CD14-positive monocyte (primary cell): ENCODE data around the gene APOC1. TPM values are rescaled to one million over a fixed set of nuclear protein-coding genes. Genes with fewer than 3 reads are reported as not detected.

Experiments
- DNase-seq, 3 donors: peaks; one replicate each; pipeline ENCODE4 v3.0.0-alpha.2; 2011 to 2022
- H2AFZ ChIP-seq: 2 replicates; pipeline ENCODE4 v1.6.0; 2012; ENCODE audit warnings: mild to moderate bottlenecking, low read depth, low read length, inconsistent platforms; ENCODE audit not compliant: insufficient read depth, poor library complexity, severe bottlenecking
- H3K27ac ChIP-seq, 2 donors: 1 replicate in 1 of 2; 2 replicates in 1 of 2; pipeline ENCODE4 v1.5.1; 2012 to 2013; ENCODE audit warnings: low read length in 2 of 2, control low read depth in 1 of 2, inconsistent platforms in 1 of 2, low read depth in 1 of 2, mild to moderate bottlenecking in 1 of 2
- H3K27me3 ChIP-seq, 2 donors: one replicate each; pipeline versions ENCODE4 v1.6.0 to v1.6.1; 2011 to 2013; ENCODE audit warnings: low read length in 2 of 2; ENCODE audit not compliant: control insufficient read depth in 2 of 2, insufficient read depth in 2 of 2
- H3K36me3 ChIP-seq, 2 donors: replicated peaks in 1 of 2; 1 replicate in 1 of 2; 2 replicates in 1 of 2; pipeline versions ENCODE4 v1.5.1 to v1.6.1; 2012 to 2013; ENCODE audit warnings: low read length in 2 of 2, control low read depth in 1 of 2, inconsistent platforms in 1 of 2, mild to moderate bottlenecking in 1 of 2; ENCODE audit not compliant: insufficient read depth in 2 of 2, control insufficient read depth in 1 of 2
- H3K4me1 ChIP-seq, 2 donors: 1 replicate in 1 of 2; 2 replicates in 1 of 2; pipeline versions ENCODE4 v1.5.1 to v1.6.1; 2012 to 2013; ENCODE audit warnings: low read length in 2 of 2, control low read depth in 1 of 2, inconsistent platforms in 1 of 2, mild to moderate bottlenecking in 1 of 2, moderate library complexity in 1 of 2; ENCODE audit not compliant: insufficient read depth in 2 of 2, control insufficient read depth in 1 of 2
- H3K4me2 ChIP-seq: replicated peaks from 2 replicates; pipeline ENCODE3; 2012; ENCODE audit warnings: low read length, moderate library complexity, mild to moderate bottlenecking; ENCODE audit not compliant: poor library complexity, severe bottlenecking; ENCODE audit errors: extremely low read depth
- H3K4me3 ChIP-seq, 3 experiments: fragments of 200-600 bp in 1 of 3; sonication (generic) in 1 of 3; replicated peaks in 1 of 3; 1 replicate in 2 of 3; 2 replicates in 1 of 3; pipeline ENCODE4 v1.5.1; 2011 to 2013; ENCODE audit warnings: low read length in 3 of 3, mild to moderate bottlenecking in 3 of 3, control low read depth in 2 of 3, low read depth in 2 of 3, inconsistent platforms in 1 of 3, moderate library complexity in 1 of 3
- H3K79me2 ChIP-seq: 2 replicates; pipeline ENCODE4 v1.6.0; 2012; ENCODE audit warnings: mild to moderate bottlenecking, control low read depth, inconsistent platforms, low read length, moderate library complexity; ENCODE audit not compliant: insufficient read depth
- H3K9ac ChIP-seq: 2 replicates; pipeline ENCODE4 v1.6.0; 2017; ENCODE audit warnings: low read length, mild to moderate bottlenecking; ENCODE audit not compliant: insufficient read depth, poor library complexity, severe bottlenecking
- H3K9me3 ChIP-seq, 2 donors: replicated peaks in 1 of 2; 1 replicate in 1 of 2; 2 replicates in 1 of 2; pipeline versions ENCODE4 v1.5.1 to v1.6.1; 2012 to 2013; ENCODE audit warnings: low read length in 2 of 2, control low read depth in 1 of 2; ENCODE audit not compliant: control insufficient read depth in 1 of 2, insufficient read depth in 1 of 2
- H4K20me1 ChIP-seq: 2 replicates; pipeline ENCODE4 v1.6.0; 2012; ENCODE audit warnings: mild to moderate bottlenecking, low read length, control low read depth, moderate library complexity; ENCODE audit not compliant: insufficient read depth
- H3K27ac Mint-ChIP-seq, 7 donors: one replicate each; pipeline ENCODE4 v1.8.0; 2020; ENCODE audit warnings: mild to moderate bottlenecking in 7 of 7, mixed read lengths in 7 of 7, moderate library complexity in 6 of 7, inconsistent platforms in 2 of 7
- H3K27me3 Mint-ChIP-seq, 3 donors: one replicate each; pipeline ENCODE4 v1.8.0; 2021 to 2022; ENCODE audit warnings: low read depth in 3 of 3, mild to moderate bottlenecking in 3 of 3, mixed read lengths in 3 of 3, moderate library complexity in 3 of 3, inconsistent platforms in 1 of 3
- H3K36me3 Mint-ChIP-seq, 2 donors: one replicate each; pipeline ENCODE4 v1.8.0; 2020; ENCODE audit warnings: mixed read lengths in 2 of 2, inconsistent platforms in 1 of 2, mild to moderate bottlenecking in 1 of 2
- H3K4me1 Mint-ChIP-seq: one replicate; pipeline ENCODE4 v1.8.0; 2020; ENCODE audit warnings: mild to moderate bottlenecking, mixed read lengths
- H3K4me3 Mint-ChIP-seq, 2 donors: one replicate each; pipeline ENCODE4 v1.8.0; 2020; ENCODE audit warnings: mild to moderate bottlenecking in 2 of 2, mixed read lengths in 2 of 2, moderate library complexity in 1 of 2
- H3K9me3 Mint-ChIP-seq, 7 donors: one replicate each; pipeline ENCODE4 v1.8.0; 2020 to 2022; ENCODE audit warnings: mixed read lengths in 7 of 7, mild to moderate bottlenecking in 6 of 7, moderate library complexity in 6 of 7, inconsistent platforms in 2 of 7
- WGBS: methylation state at CpG from one replicate; pipeline ENCODE4 v1.1.5; 2013; ENCODE audit warnings: missing lambda C conversion rate; ENCODE audit not compliant: insufficient coverage; 5-methylcytosine and 5-hydroxymethylcytosine counted together
- intact Hi-C, 2 donors: fragments of 100-400 bp; cut with micrococcal nuclease; formaldehyde crosslinking; loops; one replicate each; pipeline versions ENCODE4 v1.15.0 to v1.15.1; 2023
- polyA plus RNA-seq, 3 donors: library from polyadenylated mRNA; depleted of rRNA in 1 of 3; unstranded in 2 of 3; stranded (reverse) in 1 of 3; fragments of 300-500 nt in 2 of 3; fragments of >200 nt in 1 of 3; fragmentation: Illumina TruSeq in 2 of 3; gene quantifications; 1 replicate in 2 of 3; 2 replicates in 1 of 3; pipeline ENCODE4 v1.2.3, GENCODE V29; 2012 to 2021
- TF ChIP-seq, protein P1 (sequence below): fragments of 200-600 bp; IDR thresholded peaks from one replicate; pipeline ENCODE4 v1.8.0; 2022; ENCODE audit warnings: antibody characterized with exemption, mild to moderate bottlenecking

APOC1 gene
- polyA plus RNA-seq, 3 donors = 0.20 TPM; not detected in 2

DNA sequence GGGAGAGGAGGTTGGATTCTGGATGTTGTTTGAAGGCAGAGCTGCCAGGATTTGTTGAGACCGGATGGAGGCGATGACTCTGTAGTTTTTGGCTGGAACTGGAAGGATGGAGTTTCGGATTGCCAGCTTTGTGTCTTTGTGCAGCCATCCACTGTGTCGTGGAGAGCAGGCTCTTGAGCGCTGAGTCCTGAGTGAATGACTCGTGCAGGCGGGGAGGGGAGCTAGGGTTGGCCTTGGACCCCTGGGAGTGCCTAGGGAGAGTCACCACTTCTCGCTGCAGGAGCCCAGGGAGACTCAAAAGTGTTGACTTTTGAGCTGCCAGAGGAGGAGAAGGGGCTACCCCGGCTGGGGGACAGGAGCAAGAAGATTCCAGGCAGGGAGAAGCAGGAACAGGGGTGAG is 19.5 kb upstream of the APOC1 start:
- intact Hi-C loops = no loop called here
- no peak overlapping the region for H3K4me3 Mint-ChIP-seq
- Histone ChIP-seq H3K4me3 (no peak overlapping the region), H3K27ac (no peak overlapping the region), H3K4me2 (no peak overlapping the region), H3K4me1 (peaks cover 14 to 20% of the 10 kb centered on the region in 2 donors), H3K9ac (no peak overlapping the region), H3K79me2 (peaks cover 22% of the 10 kb centered on the region), H4K20me1 (peaks cover 14% of the 10 kb centered on the region), H3K27me3 (no peaks in the 10 kb centered on the region), H3K36me3 (peaks cover 53 to 66% of the 10 kb centered on the region in 2 donors), H2AFZ (no peak overlapping the region), H3K9me3 (no peaks in the 10 kb centered on the region)
- no peaks in the 10 kb centered on the region for H3K27me3 Mint-ChIP-seq
- peaks cover 20% of the 10 kb centered on the region for H3K4me1 Mint-ChIP-seq
- WGBS = 95% methylated on average over 9 of the region's 9 CpGs
- H3K27ac Mint-ChIP-seq = peak overlapping the region in 2 of 7 donors; percentile 41 to 51
- no peak for DNase-seq
- H3K9me3 Mint-ChIP-seq = peaks cover 0 to 2% (median 0%) of the 10 kb centered on the region in 7 donors
- TF ChIP-seq, protein P1, sequence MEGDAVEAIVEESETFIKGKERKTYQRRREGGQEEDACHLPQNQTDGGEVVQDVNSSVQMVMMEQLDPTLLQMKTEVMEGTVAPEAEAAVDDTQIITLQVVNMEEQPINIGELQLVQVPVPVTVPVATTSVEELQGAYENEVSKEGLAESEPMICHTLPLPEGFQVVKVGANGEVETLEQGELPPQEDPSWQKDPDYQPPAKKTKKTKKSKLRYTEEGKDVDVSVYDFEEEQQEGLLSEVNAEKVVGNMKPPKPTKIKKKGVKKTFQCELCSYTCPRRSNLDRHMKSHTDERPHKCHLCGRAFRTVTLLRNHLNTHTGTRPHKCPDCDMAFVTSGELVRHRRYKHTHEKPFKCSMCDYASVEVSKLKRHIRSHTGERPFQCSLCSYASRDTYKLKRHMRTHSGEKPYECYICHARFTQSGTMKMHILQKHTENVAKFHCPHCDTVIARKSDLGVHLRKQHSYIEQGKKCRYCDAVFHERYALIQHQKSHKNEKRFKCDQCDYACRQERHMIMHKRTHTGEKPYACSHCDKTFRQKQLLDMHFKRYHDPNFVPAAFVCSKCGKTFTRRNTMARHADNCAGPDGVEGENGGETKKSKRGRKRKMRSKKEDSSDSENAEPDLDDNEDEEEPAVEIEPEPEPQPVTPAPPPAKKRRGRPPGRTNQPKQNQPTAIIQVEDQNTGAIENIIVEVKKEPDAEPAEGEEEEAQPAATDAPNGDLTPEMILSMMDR = no peak
- peaks cover 57 to 69% of the 10 kb centered on the region in 2 donors for H3K36me3 Mint-ChIP-seq

DNA sequence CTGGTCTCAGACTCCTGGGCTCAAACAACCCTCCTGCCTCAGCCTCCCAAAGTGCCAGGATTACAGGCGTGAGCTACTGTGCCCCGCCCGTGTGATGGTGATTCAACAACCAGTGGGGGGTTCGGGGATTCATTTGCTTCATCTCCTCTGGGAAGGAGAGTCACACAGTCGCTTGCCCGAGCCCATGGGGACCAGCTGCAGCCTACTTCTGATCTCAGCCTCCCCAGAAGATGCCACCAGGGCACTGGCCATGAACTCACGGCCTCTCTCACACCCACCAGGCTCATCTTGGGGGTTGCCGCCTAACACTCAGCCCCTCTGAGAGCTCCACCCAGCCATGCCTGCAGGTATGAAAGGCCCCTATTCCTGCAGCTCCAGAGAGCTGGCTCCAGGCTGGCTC is 16.6 kb upstream of the APOC1 start:
- Mint-ChIP-seq H3K4me3 (no peak overlapping the region), H3K27me3 (no peaks in the 10 kb centered on the region), H3K27ac (no peak overlapping the region), H3K4me1 (peaks cover 3% of the 10 kb centered on the region), H3K36me3 (peaks cover 78 to 95% of the 10 kb centered on the region in 2 donors), H3K9me3 (peaks cover 0 to 2% (median 0%) of the 10 kb centered on the region in 7 donors)
- H4K20me1 ChIP-seq = peaks cover 6% of the 10 kb centered on the region
- H3K4me3 ChIP-seq = no peak overlapping the region
- H2AFZ ChIP-seq = no peak overlapping the region
- no peaks in the 10 kb centered on the region for H3K27me3 ChIP-seq
- H3K4me1 ChIP-seq = no peaks in the 10 kb centered on the region
- H3K4me2 ChIP-seq = no peak overlapping the region
- H3K79me2 ChIP-seq = peaks cover 5% of the 10 kb centered on the region
- intact Hi-C loops = no loop called here
- TF ChIP-seq, protein P1 = no peak
- DNase-seq = no peak
- WGBS = 96% methylated on average over 4 of the region's 8 CpGs
- no peak overlapping the region for H3K9ac ChIP-seq
- H3K27ac ChIP-seq = no peak overlapping the region
- peaks cover 74 to 92% of the 10 kb centered on the region in 2 donors for H3K36me3 ChIP-seq
- H3K9me3 ChIP-seq = no peaks in the 10 kb centered on the region
